HG02840 (cell line): ENCODE results near the gene ARPIN.

ENCODE experiments used
- ATAC-seq: cut with Tn5 transposase; IDR thresholded peaks from one replicate; pipeline ENCODE4 v1.9.1; 2021; ENCODE audit warnings: mild to moderate bottlenecking, moderate library complexity, moderate number of reproducible peaks; ENCODE audit not compliant: unreplicated experiment, low FRiP score

The ARPIN gene

GRCh38 chr15:89847101-89847500 is 65.7 kb downstream of the ARPIN start:
- no peak for ATAC-seq

GRCh38 chr15:89845305-89845893 is 67.4 kb downstream of the ARPIN start:
- ATAC-seq = no peak
